ENCODE measurements around the gene GOLGA1. TPM values are rescaled to one million over a fixed set of nuclear protein-coding genes. Genes with fewer than 3 reads are reported as not detected.

GOLGA1 gene
- polyA plus RNA-seq, 1 donor from 2014 or later, result 15.3 TPM

DNA sequence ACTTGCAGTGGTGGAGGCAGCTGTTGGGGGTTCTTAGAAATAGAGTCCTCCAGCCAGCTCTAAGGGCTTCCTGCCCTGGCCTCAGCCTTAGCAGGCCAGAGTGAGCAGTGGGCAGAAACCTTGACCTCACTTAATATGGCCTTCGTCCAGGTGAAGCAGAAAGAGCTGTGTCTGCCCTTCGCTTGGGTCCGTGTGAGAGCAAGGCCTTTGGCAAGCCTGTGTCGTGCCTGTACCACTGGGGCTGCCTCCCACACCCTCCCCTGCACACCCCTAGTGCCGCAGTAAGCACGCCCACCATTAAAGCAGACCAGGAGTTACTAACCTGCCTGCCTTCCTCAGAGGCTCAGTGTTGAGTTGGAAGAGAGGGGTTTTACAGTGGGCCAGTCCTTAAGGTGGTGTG lies 65.4 kb downstream of the GOLGA1 start:
- H3K36me3 ChIP-seq (ENCODE audit: insufficient read depth, low read length), result no peaks in the 10 kb centered on the region
- H3K79me2 ChIP-seq (replicated peaks; ENCODE audit: insufficient read depth, low read length), result peaks cover 15% of the 10 kb centered on the region
- no peak overlapping the region for H2AFZ ChIP-seq (ENCODE audit: low read depth, low read length)
- H3K27ac ChIP-seq (ENCODE audit: low read length), result no peak overlapping the region
- H3K9me2 ChIP-seq (ENCODE audit: insufficient read depth, low read length), result no peaks in the 10 kb centered on the region
- no peak overlapping the region for H3K9ac ChIP-seq (ENCODE audit: low read length)
- no peak overlapping the region for H3K4me3 ChIP-seq (ENCODE audit: low read length)
- no peaks in the 10 kb centered on the region for H3K9me3 ChIP-seq (ENCODE audit: low read length)
- no peak overlapping the region for H3K4me2 ChIP-seq (ENCODE audit: low read length)
- no peaks in the 10 kb centered on the region for H3F3A ChIP-seq (ENCODE audit: insufficient read depth, low read length, poor library complexity, severe bottlenecking)
- TF ChIP-seq RAD21 (conservative IDR thresholded peaks at IDR 0.05) (no peak), MXI1 (conservative IDR thresholded peaks at IDR 0.05; ENCODE audit: poor library complexity, severe bottlenecking) (no peak), POLR2AphosphoS5 (IDR thresholded peaks at IDR 0.05) (no peak), SMC3 (conservative IDR thresholded peaks at IDR 0.05; ENCODE audit: poor library complexity) (no peak), EZH2 (IDR thresholded peaks at IDR 0.05; ENCODE audit: borderline replicate concordance, insufficient read depth, low read length, poor library complexity, severe bottlenecking) (no peak), TAF1 (IDR thresholded peaks at IDR 0.05; ENCODE audit: low read depth) (no peak), EP300 (conservative IDR thresholded peaks at IDR 0.05; ENCODE audit: poor library complexity, severe bottlenecking) (no peak)
- TF ChIP-seq, protein P1, sequence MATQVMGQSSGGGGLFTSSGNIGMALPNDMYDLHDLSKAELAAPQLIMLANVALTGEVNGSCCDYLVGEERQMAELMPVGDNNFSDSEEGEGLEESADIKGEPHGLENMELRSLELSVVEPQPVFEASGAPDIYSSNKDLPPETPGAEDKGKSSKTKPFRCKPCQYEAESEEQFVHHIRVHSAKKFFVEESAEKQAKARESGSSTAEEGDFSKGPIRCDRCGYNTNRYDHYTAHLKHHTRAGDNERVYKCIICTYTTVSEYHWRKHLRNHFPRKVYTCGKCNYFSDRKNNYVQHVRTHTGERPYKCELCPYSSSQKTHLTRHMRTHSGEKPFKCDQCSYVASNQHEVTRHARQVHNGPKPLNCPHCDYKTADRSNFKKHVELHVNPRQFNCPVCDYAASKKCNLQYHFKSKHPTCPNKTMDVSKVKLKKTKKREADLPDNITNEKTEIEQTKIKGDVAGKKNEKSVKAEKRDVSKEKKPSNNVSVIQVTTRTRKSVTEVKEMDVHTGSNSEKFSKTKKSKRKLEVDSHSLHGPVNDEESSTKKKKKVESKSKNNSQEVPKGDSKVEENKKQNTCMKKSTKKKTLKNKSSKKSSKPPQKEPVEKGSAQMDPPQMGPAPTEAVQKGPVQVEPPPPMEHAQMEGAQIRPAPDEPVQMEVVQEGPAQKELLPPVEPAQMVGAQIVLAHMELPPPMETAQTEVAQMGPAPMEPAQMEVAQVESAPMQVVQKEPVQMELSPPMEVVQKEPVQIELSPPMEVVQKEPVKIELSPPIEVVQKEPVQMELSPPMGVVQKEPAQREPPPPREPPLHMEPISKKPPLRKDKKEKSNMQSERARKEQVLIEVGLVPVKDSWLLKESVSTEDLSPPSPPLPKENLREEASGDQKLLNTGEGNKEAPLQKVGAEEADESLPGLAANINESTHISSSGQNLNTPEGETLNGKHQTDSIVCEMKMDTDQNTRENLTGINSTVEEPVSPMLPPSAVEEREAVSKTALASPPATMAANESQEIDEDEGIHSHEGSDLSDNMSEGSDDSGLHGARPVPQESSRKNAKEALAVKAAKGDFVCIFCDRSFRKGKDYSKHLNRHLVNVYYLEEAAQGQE (IDR thresholded peaks at IDR 0.05; ENCODE audit: borderline replicate concordance), result no peak
- TF ChIP-seq, protein P2, sequence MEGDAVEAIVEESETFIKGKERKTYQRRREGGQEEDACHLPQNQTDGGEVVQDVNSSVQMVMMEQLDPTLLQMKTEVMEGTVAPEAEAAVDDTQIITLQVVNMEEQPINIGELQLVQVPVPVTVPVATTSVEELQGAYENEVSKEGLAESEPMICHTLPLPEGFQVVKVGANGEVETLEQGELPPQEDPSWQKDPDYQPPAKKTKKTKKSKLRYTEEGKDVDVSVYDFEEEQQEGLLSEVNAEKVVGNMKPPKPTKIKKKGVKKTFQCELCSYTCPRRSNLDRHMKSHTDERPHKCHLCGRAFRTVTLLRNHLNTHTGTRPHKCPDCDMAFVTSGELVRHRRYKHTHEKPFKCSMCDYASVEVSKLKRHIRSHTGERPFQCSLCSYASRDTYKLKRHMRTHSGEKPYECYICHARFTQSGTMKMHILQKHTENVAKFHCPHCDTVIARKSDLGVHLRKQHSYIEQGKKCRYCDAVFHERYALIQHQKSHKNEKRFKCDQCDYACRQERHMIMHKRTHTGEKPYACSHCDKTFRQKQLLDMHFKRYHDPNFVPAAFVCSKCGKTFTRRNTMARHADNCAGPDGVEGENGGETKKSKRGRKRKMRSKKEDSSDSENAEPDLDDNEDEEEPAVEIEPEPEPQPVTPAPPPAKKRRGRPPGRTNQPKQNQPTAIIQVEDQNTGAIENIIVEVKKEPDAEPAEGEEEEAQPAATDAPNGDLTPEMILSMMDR (IDR thresholded peaks at IDR 0.05; ENCODE audit: poor library complexity, severe bottlenecking), result no peak
- H3K27me3 ChIP-seq (ENCODE audit: insufficient read depth, low read depth, low read length), result no peaks in the 10 kb centered on the region
- no peaks in the 10 kb centered on the region for H4K20me1 ChIP-seq (ENCODE audit: insufficient read depth)

DNA sequence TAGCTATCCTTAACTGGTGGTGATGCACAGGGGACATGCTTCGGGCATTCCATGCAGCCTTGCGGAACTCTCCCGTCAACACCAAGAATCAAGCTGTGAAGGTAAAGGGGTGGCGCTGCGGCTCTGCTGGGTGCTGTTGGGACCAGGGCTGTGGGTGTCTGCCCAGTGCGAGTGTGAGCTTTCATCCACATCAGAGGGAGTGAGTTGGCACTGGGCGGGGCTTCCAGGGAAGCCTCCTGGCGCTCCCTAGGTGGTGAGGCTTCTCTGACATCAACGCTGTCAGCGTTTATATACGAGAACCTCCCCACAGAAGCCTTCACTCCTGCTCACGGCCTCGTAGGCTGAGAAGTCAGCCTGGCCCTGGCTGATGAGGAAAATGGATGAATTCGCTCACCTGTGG lies 67.2 kb downstream of the GOLGA1 start:
- H4K20me1 ChIP-seq (ENCODE audit: insufficient read depth), result no peaks in the 10 kb centered on the region
- H3K9me3 ChIP-seq (ENCODE audit: low read length), result no peaks in the 10 kb centered on the region
- no peak overlapping the region for H3K27ac ChIP-seq (ENCODE audit: low read length)
- H2AFZ ChIP-seq (ENCODE audit: low read depth, low read length), result no peak overlapping the region
- TF ChIP-seq EP300 (conservative IDR thresholded peaks at IDR 0.05; ENCODE audit: poor library complexity, severe bottlenecking) (no peak), SMC3 (conservative IDR thresholded peaks at IDR 0.05; ENCODE audit: poor library complexity) (no peak), EZH2 (IDR thresholded peaks at IDR 0.05; ENCODE audit: borderline replicate concordance, insufficient read depth, low read length, poor library complexity, severe bottlenecking) (no peak), MXI1 (conservative IDR thresholded peaks at IDR 0.05; ENCODE audit: poor library complexity, severe bottlenecking) (no peak), RAD21 (conservative IDR thresholded peaks at IDR 0.05) (no peak)
- TF ChIP-seq, protein P1 (IDR thresholded peaks at IDR 0.05; ENCODE audit: borderline replicate concordance), result no peak
- H3F3A ChIP-seq (ENCODE audit: insufficient read depth, low read length, poor library complexity, severe bottlenecking), result no peaks in the 10 kb centered on the region
- no peak overlapping the region for H3K4me3 ChIP-seq (ENCODE audit: low read length)
- no peaks in the 10 kb centered on the region for H3K36me3 ChIP-seq (ENCODE audit: insufficient read depth, low read length)
- no peak overlapping the region for H3K9ac ChIP-seq (ENCODE audit: low read length)
- no peak overlapping the region for H3K4me2 ChIP-seq (ENCODE audit: low read length)
- peaks cover 29% of the 10 kb centered on the region for H3K79me2 ChIP-seq (replicated peaks; ENCODE audit: insufficient read depth, low read length)
- no peaks in the 10 kb centered on the region for H3K27me3 ChIP-seq (ENCODE audit: insufficient read depth, low read depth, low read length)
- H3K9me2 ChIP-seq (ENCODE audit: insufficient read depth, low read length), result no peaks in the 10 kb centered on the region
